Measurements from ENCODE around the gene TXN. TPM values are rescaled to one million over a fixed set of nuclear protein-coding genes. Genes with fewer than 3 reads are reported as not detected.

TXN gene
- 385 and 407 TPM in 2 replicates for total RNA-seq

DNA sequence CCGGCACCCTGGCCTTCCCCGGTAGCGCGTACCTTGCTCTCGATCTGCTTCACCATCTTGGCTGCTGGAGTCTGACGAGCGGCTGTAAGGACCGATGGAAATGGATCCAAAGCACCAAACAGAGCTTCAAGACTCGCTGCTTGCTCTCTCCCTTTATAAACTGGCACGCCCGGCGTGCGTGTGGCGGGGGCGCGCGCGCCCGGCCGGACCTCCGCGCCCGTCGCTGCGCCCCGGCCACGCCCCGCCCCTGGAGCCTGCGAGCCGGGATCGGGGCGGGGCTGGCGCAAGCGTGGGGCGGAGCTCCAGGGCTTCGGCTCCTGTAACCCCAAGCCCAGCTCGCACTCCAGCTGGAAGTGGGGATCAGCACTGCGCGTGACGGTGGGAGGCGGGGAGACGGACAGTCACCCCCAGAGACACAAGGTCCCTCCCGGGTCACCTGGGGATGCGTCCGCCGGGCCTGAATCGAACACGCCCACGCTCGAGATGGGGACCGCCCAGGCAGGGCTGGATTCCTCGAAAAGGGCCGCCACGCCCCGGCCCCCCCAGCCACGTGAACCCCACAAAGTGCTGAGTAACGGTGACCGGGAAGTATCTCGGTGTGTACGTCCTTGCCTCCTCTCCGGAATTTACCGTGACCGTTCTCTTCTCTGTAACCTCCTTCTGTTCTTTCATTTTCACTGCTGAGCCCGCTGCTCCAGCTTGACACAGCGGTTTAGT, at the start of gene TXN:
Gene TXN, minus strand, starts transcription at position 128 of the 717 bp plus-strand sequence. Its CDS starts 72 bp downstream, at position 56.

DNA sequence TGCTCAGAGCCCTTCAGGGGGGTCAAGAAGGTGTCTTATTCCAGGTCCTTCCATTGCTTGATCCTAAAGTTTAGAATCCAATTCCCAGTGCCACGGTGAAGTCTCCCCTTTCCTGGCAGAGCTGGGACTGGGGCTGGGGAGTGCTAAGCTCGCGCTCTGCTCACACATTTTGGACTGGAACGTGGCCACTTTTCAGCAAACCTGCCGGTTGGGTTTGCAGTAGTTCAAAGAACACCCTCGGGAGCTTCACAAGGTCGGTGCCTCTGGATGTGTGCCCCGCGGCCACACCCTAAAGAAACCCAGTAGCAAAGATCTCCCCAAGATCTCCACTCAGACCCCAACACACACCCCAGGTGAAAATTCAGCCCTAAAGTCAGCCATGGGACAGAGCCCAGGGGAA, 48.3 kb downstream of the TXN start, which contains the start of gene C9orf152:
Gene C9orf152, minus strand, starts transcription at position 129 of the 400 bp plus-strand sequence. CDS start 580 bp downstream, outside the sequence.

Other genes starting within 250 kb of the TXN start
- not detected in 2 replicates for gene C9orf152, start 48.3 kb downstream of the TXN start, total RNA-seq
- not detected in 2 replicates for gene TXNDC8, start 81.4 kb upstream of the TXN start, total RNA-seq

Measured in bronchus fibroblast of lung (primary cell).